ENCODE measurements around the gene FAM171A2.

FAM171A2 gene

DNA sequence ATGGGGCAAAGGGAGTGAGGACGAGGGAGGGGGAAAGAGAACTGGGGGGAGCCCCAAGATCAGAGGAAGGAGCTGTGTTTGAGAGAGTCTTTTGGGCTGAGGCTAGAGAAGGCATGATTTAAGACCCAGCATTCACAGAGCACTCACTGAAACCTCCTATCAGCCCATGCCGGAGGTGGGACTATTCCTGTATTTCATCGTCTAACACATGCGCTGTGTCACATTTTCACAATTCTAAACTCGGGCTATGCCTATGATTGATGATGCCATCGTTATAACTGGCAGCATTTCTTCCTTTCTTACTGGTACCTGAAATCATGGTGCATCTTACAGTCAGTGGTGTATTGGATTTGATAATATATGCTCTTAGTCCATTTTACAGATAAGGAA is 3.5 kb downstream of the FAM171A2 start:
- DNase-seq = no peak

DNA sequence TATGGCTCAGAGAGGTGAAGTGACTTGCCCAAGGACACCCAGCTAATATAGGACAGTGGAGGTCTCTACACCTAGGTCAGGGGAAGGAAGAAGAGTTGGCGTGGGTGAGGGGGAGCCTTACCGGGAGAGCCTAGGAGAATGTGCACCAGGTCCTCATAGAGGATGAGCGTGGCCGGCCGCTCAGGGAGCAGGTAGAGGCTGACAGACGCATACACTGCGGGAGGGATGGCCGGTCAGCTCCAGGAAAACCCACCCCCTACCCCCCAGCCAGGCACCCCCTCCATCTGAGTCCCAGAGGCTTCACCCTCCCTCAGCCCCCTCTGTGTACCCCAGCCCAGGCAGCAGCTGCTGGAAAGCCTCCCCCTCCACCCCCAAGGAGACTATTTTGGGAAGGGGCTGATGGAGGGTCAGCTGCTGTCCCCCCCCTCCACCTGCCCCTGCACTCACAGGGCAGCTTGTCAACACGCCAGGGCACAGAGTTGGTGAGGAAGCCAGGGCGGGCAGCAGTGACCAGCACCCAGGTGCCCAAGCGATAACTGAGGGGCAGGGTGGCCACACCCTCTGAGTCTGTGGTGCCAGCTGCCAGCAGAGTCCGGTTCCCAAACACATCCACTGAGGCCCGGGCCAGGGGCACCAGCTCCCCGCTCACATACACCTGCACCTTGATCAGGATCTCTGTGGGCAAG is 4.1 kb downstream of the FAM171A2 start:
- no peak for DNase-seq

DNA sequence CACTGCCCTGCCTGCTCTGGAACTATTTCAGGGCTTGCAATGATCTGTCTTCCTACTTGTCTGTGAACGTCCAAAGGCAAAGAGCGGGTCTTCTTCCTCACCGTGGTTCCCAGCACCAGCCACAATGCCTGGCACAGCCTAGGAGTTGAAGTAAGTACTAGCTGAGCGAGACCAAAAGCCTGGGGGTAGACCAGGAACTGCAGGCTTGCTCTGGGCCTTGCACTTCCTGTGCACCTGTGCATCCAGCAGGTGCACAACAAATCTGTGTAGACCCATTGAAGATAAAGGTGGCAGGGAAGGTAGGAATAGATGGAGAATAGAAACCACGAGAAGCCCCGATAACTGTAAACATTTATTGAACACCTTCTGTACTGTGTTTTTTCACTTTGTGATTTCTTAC is 4.6 kb downstream of the FAM171A2 start:
- DNase-seq = no peak

DNA sequence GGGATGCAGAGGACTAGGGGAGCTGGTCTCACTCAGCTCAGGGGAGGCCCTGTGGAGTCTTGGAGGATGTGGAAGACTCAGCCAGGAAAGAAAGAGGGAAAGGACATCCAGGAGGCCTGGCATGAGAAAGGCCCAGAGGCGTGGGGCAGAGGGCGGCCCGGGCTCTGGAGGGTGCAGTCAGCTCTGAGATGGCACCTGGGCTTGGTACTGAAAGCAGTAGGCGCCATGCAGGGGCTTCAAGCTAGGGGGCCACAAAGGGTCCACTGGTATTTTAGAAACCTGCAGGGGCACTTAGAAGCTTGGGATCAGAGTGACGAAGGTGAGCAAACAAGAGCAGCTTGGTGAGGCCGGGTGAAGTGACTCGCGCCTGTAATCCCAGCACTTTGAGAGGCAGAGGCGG is 5.6 kb downstream of the FAM171A2 start:
- no peak for DNase-seq

DNA sequence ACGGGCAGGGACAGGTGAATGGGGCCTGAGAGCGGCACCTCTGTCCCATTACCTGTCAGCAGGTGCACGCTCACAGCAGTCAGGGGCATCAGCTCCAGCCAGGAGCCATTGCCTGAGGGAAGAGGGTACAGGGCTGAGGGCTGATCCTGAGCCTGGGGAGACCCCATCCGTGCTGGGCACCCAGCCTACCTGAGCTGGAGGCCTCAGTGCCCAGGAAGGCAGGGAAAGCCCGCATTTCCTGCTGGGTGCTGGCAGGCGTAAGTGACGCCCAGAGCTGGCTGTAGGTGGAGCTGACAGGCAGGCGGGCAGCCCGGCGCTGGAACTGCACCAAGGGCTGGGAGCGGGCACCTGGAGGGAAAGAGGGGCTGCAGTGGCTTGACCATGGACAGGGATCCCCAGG is 7.4 kb downstream of the FAM171A2 start:
- DNase-seq = no peak

DNA sequence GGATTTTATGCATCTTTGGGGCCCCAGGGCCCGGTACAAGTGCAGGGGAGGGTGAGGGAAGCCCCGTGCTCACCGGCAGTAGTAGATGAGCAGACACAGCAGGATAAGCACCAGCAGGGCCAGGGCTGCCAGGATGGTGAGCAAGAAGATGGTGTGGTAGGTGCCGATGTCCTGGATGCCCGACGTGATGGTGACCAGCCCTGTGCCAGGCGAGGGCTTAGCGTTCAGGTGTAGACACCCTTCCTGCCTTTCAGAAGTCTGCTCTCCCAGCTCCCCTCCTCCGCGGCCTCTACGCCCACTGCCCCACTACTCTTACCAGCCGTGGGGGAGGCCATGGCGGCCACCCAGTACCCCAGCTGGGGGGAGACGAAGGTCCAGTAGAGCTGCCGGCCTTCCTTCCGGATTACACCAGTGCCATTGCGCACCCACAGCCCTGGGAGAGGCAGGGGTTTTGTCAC is 8.0 kb downstream of the FAM171A2 start:
- no peak for DNase-seq

DNA sequence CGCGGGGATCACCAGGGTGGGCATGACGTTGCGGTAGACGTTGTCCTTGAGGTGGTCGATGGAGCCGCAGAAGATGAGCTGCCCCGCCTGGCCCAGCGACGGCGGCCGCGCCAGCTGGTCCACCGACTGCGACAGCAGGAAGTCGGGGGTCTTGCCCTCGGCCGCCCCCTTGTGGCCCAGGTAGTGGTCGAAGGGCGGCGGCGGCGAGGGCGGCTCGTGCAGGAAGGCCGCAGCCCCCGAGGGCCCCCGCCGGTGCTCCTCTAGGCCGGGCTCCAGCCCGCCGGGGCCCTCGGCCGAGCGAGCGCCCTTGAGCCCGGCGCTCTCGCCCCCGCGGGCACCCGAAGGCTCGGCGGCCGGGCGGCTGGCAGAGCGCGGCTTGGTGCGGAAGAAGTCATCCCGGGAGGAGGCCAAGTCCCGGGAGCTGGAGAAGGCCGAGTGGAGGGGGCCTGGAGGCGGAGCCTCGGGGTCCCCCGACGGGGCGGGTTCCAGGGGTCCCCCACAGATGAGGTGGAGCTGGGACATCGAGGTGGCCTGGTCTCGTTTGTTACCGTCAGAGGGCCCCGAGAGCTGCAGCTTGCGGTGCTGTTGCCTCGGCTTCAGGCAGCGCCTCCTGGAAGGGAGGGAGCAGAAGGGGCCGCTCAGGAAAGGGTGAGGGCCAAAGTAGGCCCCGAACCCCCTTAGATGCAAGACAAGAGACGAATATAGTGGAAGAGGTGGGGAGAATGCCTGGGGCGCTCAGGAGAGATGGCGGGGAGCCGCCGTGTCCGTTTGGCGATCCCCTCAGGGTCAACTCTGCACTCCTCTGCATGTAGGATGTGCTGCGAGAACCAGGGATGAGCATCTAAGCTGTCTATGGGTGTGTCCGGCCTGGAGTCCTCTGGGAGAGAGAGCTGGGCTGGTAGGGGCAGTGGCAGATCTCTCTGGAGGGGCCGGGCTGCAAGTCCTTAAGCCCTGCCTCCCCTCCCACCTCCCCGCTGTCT is 8.8 kb downstream of the FAM171A2 start:
- peak; percentile 39 for DNase-seq

DNA sequence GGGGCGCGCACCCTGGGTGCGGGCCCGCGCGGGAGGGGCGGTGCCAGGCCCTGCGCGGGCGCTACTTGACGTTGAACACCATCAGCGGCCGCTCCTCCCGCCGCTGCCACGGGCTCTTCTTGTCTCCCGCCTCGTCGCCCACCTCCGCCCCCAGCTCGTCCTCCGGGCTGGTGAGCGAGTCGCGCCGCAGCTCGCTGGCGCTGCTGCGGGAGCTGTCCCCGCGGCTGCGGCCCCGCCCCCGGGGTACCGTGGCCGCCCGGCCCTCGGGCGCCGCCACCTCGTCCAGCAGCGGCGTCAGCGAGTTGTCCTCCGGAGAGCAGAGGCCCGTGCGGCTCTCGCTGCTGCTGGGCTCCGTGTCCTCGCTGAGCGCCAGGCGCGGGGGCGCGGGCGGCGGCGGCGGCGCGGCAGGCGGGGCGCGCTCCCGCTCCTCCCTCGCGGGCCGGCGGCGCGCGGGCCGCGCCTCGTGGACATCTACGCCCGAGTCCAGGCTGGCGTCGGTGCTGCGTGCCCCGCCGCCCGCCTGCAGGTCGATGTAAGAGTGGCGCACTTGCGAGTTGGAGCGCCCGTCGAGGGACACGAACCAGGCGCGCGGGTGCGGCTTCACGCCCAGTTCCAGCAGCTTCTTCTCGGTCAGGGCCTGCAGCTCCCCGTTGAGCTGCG is 9.9 kb downstream of the FAM171A2 start:
- peak; percentile 46 for DNase-seq

DNA sequence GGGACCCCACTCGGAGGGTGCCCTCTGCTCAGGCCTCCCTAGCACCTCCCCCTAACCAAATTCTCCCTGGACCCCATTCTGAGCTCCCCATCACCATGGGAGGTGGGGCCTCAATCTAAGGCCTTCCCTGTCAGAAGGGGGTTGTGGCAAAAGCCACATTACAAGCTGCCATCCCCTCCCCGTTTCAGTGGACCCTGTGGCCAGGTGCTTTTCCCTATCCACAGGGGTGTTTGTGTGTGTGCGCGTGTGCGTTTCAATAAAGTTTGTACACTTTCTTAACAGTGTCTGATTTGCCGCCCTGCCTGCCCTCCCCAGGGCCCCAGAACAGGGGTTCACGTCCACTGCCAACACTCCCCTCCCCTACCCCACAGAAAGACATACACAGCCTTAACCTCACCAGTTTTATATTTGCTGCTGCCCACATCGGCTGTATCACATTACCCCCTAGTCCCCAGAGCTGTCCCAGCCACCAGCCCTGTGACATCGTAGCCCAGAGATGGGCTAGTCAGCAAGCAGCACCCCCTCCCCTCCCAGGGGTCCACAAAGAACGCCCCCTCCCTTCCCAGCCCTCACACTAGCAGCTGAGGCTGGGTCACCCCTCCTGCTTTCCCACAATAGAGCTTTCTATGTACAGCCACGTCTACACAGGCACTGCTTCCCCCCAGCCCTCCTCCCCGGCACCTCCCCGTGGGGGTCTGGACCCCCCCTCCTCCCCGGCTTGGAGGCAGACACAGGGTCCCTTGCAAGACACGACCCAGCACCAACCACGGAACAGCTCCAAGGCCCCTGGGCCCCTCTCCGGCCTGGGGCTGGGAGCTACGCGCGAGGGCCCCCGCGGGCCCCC is 10.6 kb downstream of the FAM171A2 start:
- no peak for DNase-seq

DNA sequence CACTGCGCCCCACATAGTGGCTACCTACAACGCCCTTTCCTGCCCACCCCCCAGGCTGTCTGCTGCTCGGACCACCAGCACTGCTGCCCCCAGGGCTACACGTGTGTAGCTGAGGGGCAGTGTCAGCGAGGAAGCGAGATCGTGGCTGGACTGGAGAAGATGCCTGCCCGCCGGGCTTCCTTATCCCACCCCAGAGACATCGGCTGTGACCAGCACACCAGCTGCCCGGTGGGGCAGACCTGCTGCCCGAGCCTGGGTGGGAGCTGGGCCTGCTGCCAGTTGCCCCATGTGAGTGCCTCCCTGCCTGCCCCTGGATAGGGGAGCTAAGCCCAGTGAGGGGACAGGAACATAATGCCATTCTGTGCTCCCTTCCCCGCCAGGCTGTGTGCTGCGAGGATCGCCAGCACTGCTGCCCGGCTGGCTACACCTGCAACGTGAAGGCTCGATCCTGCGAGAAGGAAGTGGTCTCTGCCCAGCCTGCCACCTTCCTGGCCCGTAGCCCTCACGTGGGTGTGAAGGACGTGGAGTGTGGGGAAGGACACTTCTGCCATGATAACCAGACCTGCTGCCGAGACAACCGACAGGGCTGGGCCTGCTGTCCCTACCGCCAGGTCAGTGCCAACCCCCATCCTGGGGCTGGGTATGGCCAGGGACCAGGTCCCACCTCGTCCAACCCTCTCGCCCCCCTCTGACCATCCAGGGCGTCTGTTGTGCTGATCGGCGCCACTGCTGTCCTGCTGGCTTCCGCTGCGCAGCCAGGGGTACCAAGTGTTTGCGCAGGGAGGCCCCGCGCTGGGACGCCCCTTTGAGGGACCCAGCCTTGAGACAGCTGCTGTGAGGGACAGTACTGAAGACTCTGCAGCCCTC is 11.5 kb downstream of the FAM171A2 start:
- no peak for DNase-seq

DNA sequence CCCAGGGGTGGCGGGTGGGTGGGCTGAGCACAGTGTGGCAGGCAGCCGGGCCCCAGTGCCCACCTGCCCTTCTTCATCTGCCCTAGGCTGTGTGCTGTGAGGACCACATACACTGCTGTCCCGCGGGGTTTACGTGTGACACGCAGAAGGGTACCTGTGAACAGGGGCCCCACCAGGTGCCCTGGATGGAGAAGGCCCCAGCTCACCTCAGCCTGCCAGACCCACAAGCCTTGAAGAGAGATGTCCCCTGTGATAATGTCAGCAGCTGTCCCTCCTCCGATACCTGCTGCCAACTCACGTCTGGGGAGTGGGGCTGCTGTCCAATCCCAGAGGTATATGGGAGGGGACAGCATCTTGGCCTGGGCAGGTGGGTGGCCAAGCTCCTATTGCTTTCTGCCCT is 12.2 kb downstream of the FAM171A2 start:
- no peak for DNase-seq

DNA sequence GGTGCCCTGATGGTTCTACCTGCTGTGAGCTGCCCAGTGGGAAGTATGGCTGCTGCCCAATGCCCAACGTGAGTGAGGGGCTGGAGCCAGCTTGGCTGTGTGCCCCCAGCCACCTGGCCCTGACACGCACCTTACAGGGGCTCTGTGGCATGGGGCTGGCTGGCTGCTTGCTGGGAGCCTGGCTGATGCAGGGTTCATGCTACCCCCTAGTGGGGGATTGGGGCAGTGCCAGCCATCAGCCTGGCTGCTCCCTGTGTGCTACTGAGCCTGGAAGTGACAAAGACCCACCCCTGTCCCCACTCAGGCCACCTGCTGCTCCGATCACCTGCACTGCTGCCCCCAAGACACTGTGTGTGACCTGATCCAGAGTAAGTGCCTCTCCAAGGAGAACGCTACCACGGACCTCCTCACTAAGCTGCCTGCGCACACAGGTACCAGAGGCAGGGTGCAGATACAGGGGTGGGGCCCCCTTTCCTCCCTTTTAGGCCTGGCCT is 12.9 kb downstream of the FAM171A2 start:
- peak; percentile 63 for DNase-seq

DNA sequence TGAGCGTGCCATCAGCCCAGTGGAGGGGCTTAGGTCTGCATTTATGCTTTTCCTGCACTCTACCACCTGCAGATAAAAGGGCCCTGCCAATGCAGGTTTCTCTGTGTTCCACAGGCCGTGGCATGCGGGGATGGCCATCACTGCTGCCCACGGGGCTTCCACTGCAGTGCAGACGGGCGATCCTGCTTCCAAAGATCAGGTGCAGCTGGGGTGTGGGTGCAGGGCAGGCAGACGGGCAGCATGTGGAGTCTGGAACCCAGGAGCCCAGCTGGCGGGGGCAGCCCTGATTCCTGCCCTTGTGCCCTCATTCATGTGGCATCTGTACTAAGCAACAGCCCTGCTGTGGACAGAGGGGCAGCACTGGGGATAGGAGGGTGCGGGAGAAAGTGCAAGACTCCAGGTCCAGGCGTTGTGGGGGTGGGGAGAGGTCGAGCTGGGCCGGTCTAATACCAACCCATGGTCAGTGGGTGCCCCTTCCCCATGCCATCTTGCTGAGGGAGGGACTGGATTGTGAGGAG is 14.0 kb downstream of the FAM171A2 start:
- DNase-seq = no peak

DNA sequence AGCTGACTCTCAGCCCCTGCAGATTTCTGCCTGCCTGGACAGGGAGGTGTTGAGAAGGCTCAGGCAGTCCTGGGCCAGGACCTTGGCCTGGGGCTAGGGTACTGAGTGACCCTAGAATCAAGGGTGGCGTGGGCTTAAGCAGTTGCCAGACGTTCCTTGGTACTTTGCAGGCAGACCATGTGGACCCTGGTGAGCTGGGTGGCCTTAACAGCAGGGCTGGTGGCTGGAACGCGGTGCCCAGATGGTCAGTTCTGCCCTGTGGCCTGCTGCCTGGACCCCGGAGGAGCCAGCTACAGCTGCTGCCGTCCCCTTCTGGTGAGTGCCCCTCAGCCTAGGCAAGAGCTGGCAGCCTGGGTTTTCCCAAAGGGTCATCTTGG is 14.7 kb downstream of the FAM171A2 start:
- no peak for DNase-seq

DNA sequence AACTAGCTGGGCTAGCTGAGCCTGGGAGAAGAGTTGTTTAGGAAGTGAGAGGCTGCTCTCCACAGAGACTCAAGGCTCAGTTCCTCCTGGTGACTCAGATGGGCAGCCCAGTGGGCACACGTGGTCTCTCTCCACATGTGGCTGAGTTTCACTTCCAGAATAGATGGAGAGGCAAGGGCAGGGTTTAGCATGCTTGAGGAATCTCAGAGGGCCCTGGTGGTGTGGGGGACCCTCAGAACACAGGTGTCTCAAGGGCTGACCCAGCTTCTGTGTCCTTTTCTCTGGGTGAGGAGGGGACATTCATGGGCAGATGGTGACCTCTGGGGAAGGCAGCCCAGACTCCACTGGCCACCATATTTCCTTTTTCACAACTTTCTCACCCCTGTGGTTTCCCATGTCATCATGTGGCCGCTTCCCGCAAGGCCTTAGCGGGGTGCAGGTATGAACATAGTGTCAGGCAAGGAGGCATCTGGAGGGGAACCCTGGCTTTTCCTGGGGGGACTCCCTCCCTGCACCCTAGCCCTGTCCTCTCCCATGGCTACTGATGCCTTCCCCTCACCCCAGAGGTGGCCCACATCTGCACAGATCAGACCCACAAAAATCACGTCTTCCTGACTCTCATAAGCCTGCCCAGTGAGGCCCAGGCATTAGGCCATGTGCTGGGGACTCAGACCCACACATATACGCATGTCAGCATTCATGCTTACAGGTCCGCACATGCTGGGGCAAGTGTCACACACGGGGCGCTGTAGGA is 15.2 kb downstream of the FAM171A2 start:
- peak; percentile 98 for DNase-seq

DNA sequence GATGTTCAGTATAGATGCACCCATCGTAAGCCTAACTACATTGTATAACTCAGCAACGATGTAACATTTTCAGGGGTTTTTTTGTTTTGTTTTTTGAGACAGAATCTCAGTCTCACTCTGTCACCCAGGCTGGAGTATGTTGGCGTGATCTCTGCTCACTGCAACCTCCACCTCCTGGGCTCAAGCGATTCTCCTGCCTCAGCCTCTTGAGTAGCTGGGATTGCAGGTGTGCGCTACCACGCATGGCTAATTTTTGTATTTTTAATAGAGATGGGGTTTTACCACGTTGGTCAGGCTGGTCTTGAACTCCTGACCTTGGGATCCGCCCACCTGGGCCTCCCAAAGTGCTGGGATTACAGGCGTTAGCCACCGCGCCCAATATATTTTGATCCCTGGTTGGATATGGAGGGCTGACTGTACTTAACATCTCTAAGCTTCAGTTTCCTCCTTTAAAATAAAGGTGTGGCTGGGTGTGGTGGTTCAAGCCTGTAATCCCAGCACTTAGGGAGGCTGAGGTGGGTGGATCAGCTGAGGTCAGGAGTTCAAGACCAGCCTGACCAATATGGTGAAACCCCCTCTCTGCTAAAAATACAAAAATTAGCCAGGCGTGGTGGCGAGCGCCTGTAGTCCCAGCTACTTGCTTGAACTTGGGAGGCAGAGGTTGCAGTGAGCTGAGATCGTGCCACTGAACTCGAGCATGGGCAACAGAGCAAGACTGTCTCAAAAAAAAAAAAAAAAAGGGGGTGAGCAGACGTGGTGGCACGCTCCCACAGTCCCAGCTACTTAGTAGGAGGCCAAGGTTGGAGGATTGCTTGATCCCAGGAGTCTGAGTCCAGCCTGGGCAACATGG is 16.2 kb downstream of the FAM171A2 start:
- DNase-seq = peak; percentile 26

DNA sequence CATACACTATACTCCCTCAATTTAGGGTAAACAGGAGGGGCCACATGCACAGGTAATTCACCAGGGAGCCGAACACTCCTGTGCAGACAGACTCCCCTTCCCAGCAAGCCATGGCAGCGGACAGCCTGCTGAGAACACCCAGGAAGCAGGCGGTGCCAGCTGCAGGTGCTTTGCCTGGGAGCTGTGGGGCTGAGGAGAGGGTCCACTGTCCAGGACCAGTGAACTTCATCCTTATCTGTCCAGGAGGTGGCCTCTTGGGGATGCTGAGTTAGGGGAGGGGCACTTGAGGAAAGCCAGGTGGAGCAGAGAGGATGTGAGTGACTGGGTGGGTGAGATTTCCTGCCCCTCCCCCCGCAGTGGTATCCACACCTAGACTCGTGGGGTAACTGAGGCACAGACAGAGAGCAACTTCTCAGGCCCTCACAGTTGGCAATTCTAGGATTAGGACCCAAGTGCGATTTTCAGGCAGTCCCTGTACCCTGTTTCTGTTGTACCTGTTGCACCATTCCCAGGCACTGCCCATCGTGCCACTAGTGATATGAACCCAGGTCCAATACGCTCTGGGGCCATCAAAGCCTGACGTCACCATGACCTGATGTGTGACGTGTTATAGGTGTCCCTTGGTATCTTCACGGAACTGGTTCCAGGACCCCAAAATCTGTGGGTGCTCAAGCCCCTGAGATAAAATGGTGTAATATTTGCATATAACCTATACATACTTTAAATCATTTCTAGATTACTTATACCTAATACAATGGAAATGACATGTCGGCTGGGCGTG is 17.4 kb downstream of the FAM171A2 start:
- DNase-seq = no peak

DNA sequence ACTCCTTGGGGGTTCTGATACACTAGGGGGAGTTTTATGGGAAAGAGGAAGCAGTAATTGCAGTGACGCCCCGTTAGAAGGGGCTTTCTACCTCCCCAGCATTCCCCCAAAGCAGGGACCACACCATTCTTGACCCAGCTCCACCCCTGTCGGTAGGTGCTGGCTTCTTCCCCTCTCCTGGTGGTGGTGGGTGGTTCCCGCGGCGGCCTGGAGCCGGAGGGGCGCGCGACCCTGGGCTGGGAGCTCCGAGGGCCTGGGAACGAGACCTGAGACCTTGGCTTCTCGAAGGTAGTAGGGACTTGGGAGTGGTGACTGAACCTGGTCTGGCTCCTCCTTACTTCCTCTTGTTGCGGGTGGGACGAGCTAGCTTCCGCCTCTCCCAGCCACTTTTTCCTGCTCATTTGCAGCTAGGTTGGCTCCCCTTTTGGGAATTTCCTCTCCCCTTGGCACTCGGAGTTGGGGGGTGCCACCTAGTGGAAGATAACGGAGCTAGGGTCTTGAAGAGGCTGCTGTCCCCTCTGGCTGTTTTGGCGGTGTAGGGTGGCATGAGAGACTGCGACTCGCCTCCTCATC is 18.1 kb downstream of the FAM171A2 start:
- DNase-seq = peak; percentile 84
